HepG2 (cell line): ENCODE results near the gene TBC1D1. TPM values are rescaled to one million over a fixed set of nuclear protein-coding genes. Genes with fewer than 3 reads are reported as not detected.

ENCODE experiments used
- ATAC-seq: fragments of 200-7000 bp; cut with Tn5 transposase; 3 replicates; pipeline ENCODE4 v1.9.1; 2020; ENCODE audit warnings: mild to moderate bottlenecking, moderate library complexity
- BruUV-seq: library from RNA; stranded (reverse); fragments of 400-500 nt; replicated peaks from 2 replicates; lab custom pipeline; 2021; lab: Mats Ljungman, UMichigan
- CTCF ChIA-PET: fragments of 300-600 bp; formaldehyde crosslinking; extraction: SDS; loops from one replicate; lab custom pipeline; 2021; ENCODE audit warnings: low total read pairs, inconsistent platforms, low intra/inter-chr PET ratio; lab: Yijun Ruan, JAX
- POLR2A ChIA-PET: fragments of 350-600 bp; sonication (Branson Sonifier 250); formaldehyde crosslinking; loops from one replicate; lab custom pipeline; 2020; ENCODE audit warnings: antibody characterized with exemption, inconsistent platforms; lab: Yijun Ruan, JAX
- DNase-seq: peaks from one replicate; pipeline ENCODE4 v3.0.0-alpha.2; 2015; ENCODE audit warnings: low spot score
- FAIRE-seq: peaks from 3 replicates; lab custom pipeline; 2011; peaks lifted over from hg19 to GRCh38; lab: Jason Lieb, UNC
- H2AFZ ChIP-seq: one replicate; pipeline ENCODE4 v1.6.1; 2011; ENCODE audit warnings: low read length, inconsistent platforms
- H3K27ac ChIP-seq: fragments of 300-600 bp; 3 replicates; pipeline ENCODE4 v1.8.0; 2011; ENCODE audit warnings: mixed run types, mild to moderate bottlenecking, mixed read lengths, low read length, inconsistent platforms; ENCODE audit not compliant: insufficient read depth; ENCODE audit errors: extremely low read length
- H3K27me3 ChIP-seq, 2 experiments: fragments of 200-600 bp in 1 of 2; 2 replicates in 1 of 2; 3 replicates in 1 of 2; pipeline versions ENCODE4 v1.6.0 to v1.8.0; 2011; ENCODE audit warnings: low read length in 2 of 2, mild to moderate bottlenecking in 2 of 2, moderate library complexity in 2 of 2, inconsistent platforms in 1 of 2; ENCODE audit not compliant: insufficient read depth in 2 of 2, control insufficient read depth in 1 of 2
- H3K36me3 ChIP-seq, 2 experiments: fragments of 200-600 bp in 1 of 2; replicated peaks in 1 of 2; 2 replicates in 1 of 2; 3 replicates in 1 of 2; pipeline versions ENCODE4 v1.5.1 to v1.8.0; 2011; ENCODE audit warnings: low read length in 2 of 2, inconsistent platforms in 1 of 2; ENCODE audit not compliant: insufficient read depth in 2 of 2, control insufficient read depth in 1 of 2
- H3K4me1 ChIP-seq: 2 replicates; pipeline ENCODE4 v1.5.1; 2012; ENCODE audit warnings: low read length, inconsistent platforms; ENCODE audit not compliant: insufficient read depth
- H3K4me2 ChIP-seq: 2 replicates; pipeline ENCODE4 v1.6.0; 2011; ENCODE audit warnings: low read depth, low read length, inconsistent platforms
- H3K4me3 ChIP-seq, 3 experiments: fragments of 200-600 bp in 1 of 3; sonication (generic), shearing (Covaris generic) in 1 of 3; replicated peaks in 1 of 3; 2 replicates each; pipeline ENCODE4 v1.5.1; 2011 to 2016; ENCODE audit warnings: low read length in 3 of 3, inconsistent platforms in 2 of 3, low read depth in 2 of 3, mild to moderate bottlenecking in 2 of 3, control low read depth in 1 of 3, mixed read lengths in 1 of 3; ENCODE audit not compliant: insufficient read depth in 1 of 3
- H3K79me2 ChIP-seq: one replicate; pipeline ENCODE4 v1.6.1; 2011; ENCODE audit warnings: low read length, inconsistent platforms; ENCODE audit not compliant: insufficient read depth
- H3K9ac ChIP-seq: 2 replicates; pipeline ENCODE4 v1.6.0; 2011; ENCODE audit warnings: mild to moderate bottlenecking, low read depth, low read length, inconsistent platforms; ENCODE audit not compliant: insufficient read depth
- H3K9me3 ChIP-seq: 2 replicates; pipeline ENCODE4 v1.5.1; 2012; ENCODE audit warnings: mild to moderate bottlenecking, low read length
- H4K20me1 ChIP-seq: 2 replicates; pipeline ENCODE4 v1.6.0; 2011; ENCODE audit warnings: inconsistent platforms, mild to moderate bottlenecking, low read length, moderate library complexity; ENCODE audit not compliant: insufficient read depth
- ATF4 ChIP-seq, 2 experiments: fragments of 450-650 bp in 1 of 2; sonication (generic) in 1 of 2; formaldehyde crosslinking; IDR thresholded peaks; 2 replicates each; pipeline versions ENCODE4 v1.5.0 to v1.8.0; 2020 to 2022; ENCODE audit warnings: mild to moderate bottlenecking in 1 of 2, missing genetic modification reagents in 1 of 2
- DMAP1 ChIP-seq: IDR thresholded peaks from 2 replicates; pipeline ENCODE4 v1.6.1; 2016
- DNMT3B ChIP-seq: conservative IDR thresholded peaks from 2 replicates; pipeline ENCODE4 v1.6.1; 2016; ENCODE audit warnings: missing biosample characterization, control low read depth
- GPBP1L1 ChIP-seq: sonication (generic); formaldehyde crosslinking; IDR thresholded peaks from 2 replicates; pipeline ENCODE4 v1.5.0; 2020; ENCODE audit warnings: mild to moderate bottlenecking, missing genetic modification reagents
- SALL1 ChIP-seq: sonication (generic); formaldehyde crosslinking; IDR thresholded peaks from 2 replicates; pipeline ENCODE4 v1.8.0; 2022; ENCODE audit warnings: mild to moderate bottlenecking, missing genetic modification reagents
- SMAD9 ChIP-seq: sonication (generic); formaldehyde crosslinking; IDR thresholded peaks from 2 replicates; pipeline ENCODE4 v1.5.1; 2020; ENCODE audit warnings: mild to moderate bottlenecking, missing genetic modification reagents
- TBP ChIP-seq: sonication (generic); formaldehyde crosslinking; IDR thresholded peaks from 2 replicates; pipeline ENCODE4 v1.5.0; 2020; ENCODE audit warnings: missing genetic modification reagents
- TFDP2 ChIP-seq: sonication (generic); formaldehyde crosslinking; IDR thresholded peaks from 2 replicates; pipeline ENCODE4 v1.4.0; 2020; ENCODE audit warnings: missing genetic modification reagents
- XRCC5 ChIP-seq: fragments of 200-400 bp; formaldehyde crosslinking; optimal IDR thresholded peaks from 2 replicates; pipeline ENCODE3; 2017; ENCODE audit warnings: mild to moderate bottlenecking, low read length
- ZFX ChIP-seq: sonication (generic); formaldehyde crosslinking; IDR thresholded peaks from 2 replicates; pipeline ENCODE4 v1.4.0; 2020; ENCODE audit warnings: mild to moderate bottlenecking, low read depth, missing genetic modification reagents, moderate library complexity
- ZNF160 ChIP-seq: sonication (generic); formaldehyde crosslinking; IDR thresholded peaks from 2 replicates; pipeline ENCODE4 v1.8.0; 2022; ENCODE audit warnings: mild to moderate bottlenecking, inconsistent platforms, missing genetic modification reagents
- ZNF260 ChIP-seq: sonication (generic); formaldehyde crosslinking; IDR thresholded peaks from 2 replicates; pipeline ENCODE4 v1.4.0; 2020; ENCODE audit warnings: missing genetic modification reagents, low read depth, mild to moderate bottlenecking, borderline replicate concordance
- ZNF451 ChIP-seq: sonication (generic); formaldehyde crosslinking; IDR thresholded peaks from 2 replicates; pipeline ENCODE4 v1.5.0; 2020; ENCODE audit warnings: mild to moderate bottlenecking, missing genetic modification reagents
- ZNF558 ChIP-seq: sonication (generic); formaldehyde crosslinking; IDR thresholded peaks from 2 replicates; pipeline ENCODE4 v1.9.0; 2022; ENCODE audit warnings: mild to moderate bottlenecking, missing genetic modification reagents, borderline replicate concordance
- ZNF614 ChIP-seq: IDR thresholded peaks from 2 replicates; pipeline ENCODE4 v1.6.1; 2018; ENCODE audit warnings: missing biosample characterization, missing genetic modification reagents, inconsistent platforms, borderline replicate concordance
- ZNF75D ChIP-seq: sonication (generic); formaldehyde crosslinking; IDR thresholded peaks from 2 replicates; pipeline ENCODE4 v1.8.1; 2023; ENCODE audit warnings: missing genetic modification reagents, mild to moderate bottlenecking, borderline replicate concordance
- ZSCAN22 ChIP-seq: sonication (generic); formaldehyde crosslinking; IDR thresholded peaks from 2 replicates; pipeline ENCODE4 v1.4.0; 2020; ENCODE audit warnings: mild to moderate bottlenecking, missing genetic modification reagents
- WGBS: methylation state at CpG from one replicate; pipeline ENCODE4 v1.1.6; 2017; ENCODE audit warnings: low lambda C conversion rate; 5-methylcytosine and 5-hydroxymethylcytosine counted together
- in situ Hi-C: cut with HindIII; loops from 2 replicates; pipeline ENCODE4 v1.10.0; 2017; ENCODE audit warnings: low pct_unique_long_range_greater_than_20kb; ENCODE audit not compliant: extremely low pct_ligation_motif_present
- intact Hi-C: fragments of 100-400 bp; cut with micrococcal nuclease; formaldehyde crosslinking; loops from one replicate; pipeline ENCODE4 v1.10.0; 2022; ENCODE audit not compliant: unreplicated experiment
- polyA plus RNA-seq, 8 experiments: library from polyadenylated mRNA; depleted of rRNA in 3 of 8; stranded (reverse) in 7 of 8; unstranded in 1 of 8; fragments of >200 nt; fragmentation: Illumina TruSeq in 4 of 8; extraction: Trizol in 4 of 8; gene quantifications; 2 replicates each; pipeline versions ENCODE4 v1.2.1 to v1.2.3, GENCODE V29; 2011 to 2016; ENCODE audit warnings: low read depth in 4 of 8, missing spikeins in 1 of 8, mixed read lengths in 1 of 8; ENCODE audit not compliant: insufficient read depth in 1 of 8
- total RNA-seq, 5 experiments: library from RNA; depleted of rRNA; stranded (reverse); fragments of >200 nt; fragmentation: Illumina TruSeq; extraction: Trizol; gene quantifications; 2 replicates each; pipeline ENCODE4 v1.2.3, GENCODE V29; 2016; ENCODE audit warnings: low read depth in 1 of 5

The TBC1D1 gene
- total and polyA plus RNA-seq, 2 of the 13 experiments (the other 11 are each of a cell fraction or from before 2014, with no cell fraction given): 37.3 to 62.8 TPM

- Histone ChIP-seq H3K9me3 (no peaks in the 10 kb centered on the region), H2AFZ (no peak overlapping the region), H3K27ac (no peak overlapping the region), H3K27me3 (no peaks in the 10 kb centered on the region; a peak in 1 of 5 replicates), H3K9ac (no peak overlapping the region), H3K4me1 (peaks cover 20% of the 10 kb centered on the region), H3K4me2 (no peak overlapping the region), H3K36me3 (no peaks in the 10 kb centered on the region), H3K4me3 (no peak overlapping the region), H4K20me1 (no peaks in the 10 kb centered on the region), H3K79me2 (no peaks in the 10 kb centered on the region)
- DNase-seq (no peak), ATAC-seq (no peak), FAIRE-seq (no peak)
- POLR2A ChIA-PET: no interaction called here
- CTCF ChIA-PET: no interaction called here
- TF ChIP-seq GPBP1L1 (CRISPR knock-in tag) (no peak), TBP (CRISPR knock-in tag) (no peak), ZFX (CRISPR knock-in tag) (no peak), ZNF558 (CRISPR knock-in tag) (no peak), ZNF160 (CRISPR knock-in tag) (no peak), SMAD9 (no peak), TFDP2 (CRISPR knock-in tag) (no peak), ATF4 (CRISPR knock-in tag; IDR thresholded peaks at IDR 0.05) (no peak), ZNF614 (CRISPR knock-in tag) (no peak), DMAP1 (CRISPR knock-in tag) (no peak), ZNF75D (CRISPR knock-in tag) (no peak), ZNF451 (CRISPR knock-in tag) (no peak), XRCC5 (no peak), ZNF260 (no peak), SALL1 (CRISPR knock-in tag) (no peak), DNMT3B (CRISPR knock-in tag) (no peak), ZSCAN22 (CRISPR knock-in tag) (no peak)
- no TSS peak for BruUV-seq
- in situ Hi-C loops (no loop called here), intact Hi-C loops (no loop called here)
- 65% methylated on average over 10 of the region's 10 CpGs for WGBS
Measured at GRCh38 chr4:37946503-37947179, 55.8 kb downstream of the TBC1D1 start.
